ENCODE data around the gene MDK.

DNA sequence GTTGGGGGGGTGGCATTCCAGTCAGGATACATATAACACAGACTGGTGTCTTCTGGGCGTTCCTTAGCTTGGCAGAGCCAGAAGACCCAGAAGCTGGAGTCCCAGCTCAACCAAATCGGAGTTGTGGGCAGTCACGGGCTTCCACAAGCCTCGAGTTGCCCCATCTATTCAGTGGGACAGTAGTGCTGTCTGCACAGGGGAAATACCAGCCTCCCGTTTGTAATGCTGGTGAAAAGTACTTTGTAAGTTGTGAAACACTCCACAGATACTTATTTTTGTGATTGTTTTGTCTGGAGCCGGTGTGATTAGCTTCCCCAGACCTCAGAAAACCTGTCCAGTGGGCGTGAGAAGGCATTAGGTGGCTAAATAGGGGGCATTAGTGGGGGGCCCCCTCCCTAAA lies 20.6 kb upstream of the MDK start:
- TF ChIP-seq, protein P1, sequence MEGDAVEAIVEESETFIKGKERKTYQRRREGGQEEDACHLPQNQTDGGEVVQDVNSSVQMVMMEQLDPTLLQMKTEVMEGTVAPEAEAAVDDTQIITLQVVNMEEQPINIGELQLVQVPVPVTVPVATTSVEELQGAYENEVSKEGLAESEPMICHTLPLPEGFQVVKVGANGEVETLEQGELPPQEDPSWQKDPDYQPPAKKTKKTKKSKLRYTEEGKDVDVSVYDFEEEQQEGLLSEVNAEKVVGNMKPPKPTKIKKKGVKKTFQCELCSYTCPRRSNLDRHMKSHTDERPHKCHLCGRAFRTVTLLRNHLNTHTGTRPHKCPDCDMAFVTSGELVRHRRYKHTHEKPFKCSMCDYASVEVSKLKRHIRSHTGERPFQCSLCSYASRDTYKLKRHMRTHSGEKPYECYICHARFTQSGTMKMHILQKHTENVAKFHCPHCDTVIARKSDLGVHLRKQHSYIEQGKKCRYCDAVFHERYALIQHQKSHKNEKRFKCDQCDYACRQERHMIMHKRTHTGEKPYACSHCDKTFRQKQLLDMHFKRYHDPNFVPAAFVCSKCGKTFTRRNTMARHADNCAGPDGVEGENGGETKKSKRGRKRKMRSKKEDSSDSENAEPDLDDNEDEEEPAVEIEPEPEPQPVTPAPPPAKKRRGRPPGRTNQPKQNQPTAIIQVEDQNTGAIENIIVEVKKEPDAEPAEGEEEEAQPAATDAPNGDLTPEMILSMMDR (IDR thresholded peaks at IDR 0.05; ENCODE audit: extremely low read depth in 1 of 2, insufficient read depth in 1 of 2, low read depth in 1 of 2, low read length in 2 of 2): no peak
- TF ChIP-seq EZH2 (IDR thresholded peaks at IDR 0.05; ENCODE audit: borderline replicate concordance, low read depth, low read length, severe bottlenecking): no peak
- no peak for TF ChIP-seq FOS (IDR thresholded peaks at IDR 0.05; ENCODE audit: borderline replicate concordance, insufficient read depth, low read length)
- no peak for TF ChIP-seq POLR2A (IDR thresholded peaks at IDR 0.05; ENCODE audit: low read depth, low read length)
- no peak for TF ChIP-seq POLR2AphosphoS5 (IDR thresholded peaks at IDR 0.05; ENCODE audit: insufficient read depth, low read depth, low read length)
